GM19043 (cell line): ENCODE measurements around the gene NUMB.

Source experiments
- ATAC-seq: cut with Tn5 transposase; IDR thresholded peaks from one replicate; pipeline ENCODE4 v1.9.1; 2021; ENCODE audit warnings: low read depth; ENCODE audit not compliant: unreplicated experiment

NUMB gene

GRCh38 chr14:73305499-73305898 is 152.8 kb downstream of the NUMB start:
- no peak for ATAC-seq

GRCh38 chr14:73295198-73295796 is 163.0 kb downstream of the NUMB start:
- ATAC-seq, result no peak

GRCh38 chr14:73293782-73294781 is 164.3 kb downstream of the NUMB start:
- ATAC-seq, result no peak

GRCh38 chr14:73290279-73290678 is 168.1 kb downstream of the NUMB start:
- peak; percentile 71 for ATAC-seq

- ATAC-seq, result no peak
Observed at GRCh38 chr14:73289729-73290128, 168.6 kb downstream of the NUMB start.

GRCh38 chr14:73289308-73289707 is 169.0 kb downstream of the NUMB start:
- ATAC-seq, result no peak

- no peak for ATAC-seq
Observed at GRCh38 chr14:73287071-73287470, 171.3 kb downstream of the NUMB start.

GRCh38 chr14:73286598-73286997 is 171.7 kb downstream of the NUMB start:
- ATAC-seq, result no peak

- no peak for ATAC-seq
Observed at GRCh38 chr14:73285979-73286378, 172.4 kb downstream of the NUMB start.

- ATAC-seq, result no peak
Observed at GRCh38 chr14:73283608-73284379, 174.6 kb downstream of the NUMB start.

- ATAC-seq, result no peak
Observed at GRCh38 chr14:73280903-73281302, 177.4 kb downstream of the NUMB start.

GRCh38 chr14:73277376-73277775 is 181.0 kb downstream of the NUMB start:
- ATAC-seq, result no peak

GRCh38 chr14:73276836-73277235 is 181.5 kb downstream of the NUMB start:
- no peak for ATAC-seq

GRCh38 chr14:73273799-73274198 is 184.5 kb downstream of the NUMB start:
- ATAC-seq, result no peak

- no peak for ATAC-seq
Observed at GRCh38 chr14:73272393-73272792, 186.0 kb downstream of the NUMB start.

- ATAC-seq, result peak; percentile 66
Observed at GRCh38 chr14:73269729-73270531, 188.4 kb downstream of the NUMB start.

- ATAC-seq, result no peak
Observed at GRCh38 chr14:73267474-73267873, 190.9 kb downstream of the NUMB start.

- no peak for ATAC-seq
Observed at GRCh38 chr14:73266317-73266716, 192.0 kb downstream of the NUMB start.

- no peak for ATAC-seq
Observed at GRCh38 chr14:73265721-73266046, 192.7 kb downstream of the NUMB start.
